IgD-negative memory B cell (primary cell): ENCODE results near the gene QSOX2. TPM values are rescaled to one million over a fixed set of nuclear protein-coding genes. Genes with fewer than 3 reads are reported as not detected.

Source experiments
- H3K27ac Mint-ChIP-seq, 3 donors: one replicate each; pipeline ENCODE4 v1.8.0; 2020 to 2022; ENCODE audit warnings: mild to moderate bottlenecking in 3 of 3, mixed read lengths in 3 of 3, moderate library complexity in 1 of 3
- H3K27me3 Mint-ChIP-seq: one replicate; pipeline ENCODE4 v1.8.0; 2021; ENCODE audit warnings: mixed read lengths
- H3K36me3 Mint-ChIP-seq: one replicate; pipeline ENCODE4 v1.8.0; 2020; ENCODE audit warnings: mild to moderate bottlenecking, mixed read lengths
- H3K4me1 Mint-ChIP-seq, 3 donors: one replicate each; pipeline ENCODE4 v1.8.0; 2020 to 2022; ENCODE audit warnings: mixed read lengths in 3 of 3, mild to moderate bottlenecking in 1 of 3
- H3K4me3 Mint-ChIP-seq, 4 donors: one replicate each; pipeline ENCODE4 v1.8.0; 2020 to 2022; ENCODE audit warnings: mild to moderate bottlenecking in 4 of 4, mixed read lengths in 4 of 4, moderate library complexity in 3 of 4
- H3K9me3 Mint-ChIP-seq, 3 donors: one replicate each; pipeline ENCODE4 v1.8.0; 2020 to 2021; ENCODE audit warnings: mixed read lengths in 3 of 3, mild to moderate bottlenecking in 1 of 3
- polyA plus RNA-seq: library from polyadenylated mRNA; unstranded; fragments of 300-500 nt; fragmentation: Illumina TruSeq; gene quantifications from one replicate; pipeline ENCODE4 v1.2.3, GENCODE V29; 2021

QSOX2 gene
- polyA plus RNA-seq, 1 donor from 2014 or later = 2.1 TPM

DNA sequence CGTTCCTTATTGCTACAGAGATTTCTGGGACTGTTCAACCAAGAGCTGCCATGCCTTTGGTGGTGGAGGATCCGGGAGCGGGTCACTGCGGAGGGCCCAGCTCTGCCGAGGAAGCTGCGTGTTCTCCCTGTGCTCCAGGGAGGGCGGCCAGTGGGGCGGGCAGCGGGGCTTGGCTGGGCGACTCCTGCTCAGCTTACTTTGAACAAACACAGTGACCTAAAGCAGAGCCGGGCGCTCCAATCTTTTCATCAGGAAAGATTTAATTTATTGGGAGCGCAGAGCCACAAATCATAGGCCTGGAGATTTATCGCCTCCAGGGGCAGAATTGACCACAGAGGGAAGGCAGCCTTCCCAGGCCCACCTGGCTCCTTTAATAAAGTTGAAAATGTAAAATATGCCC is 68.4 kb downstream of the QSOX2 start:
- Mint-ChIP-seq H3K36me3 (peaks cover 2% of the 10 kb centered on the region), H3K4me3 (no peak overlapping the region), H3K27me3 (peaks cover 4% of the 10 kb centered on the region), H3K27ac (no peak overlapping the region), H3K9me3 (no peaks in the 10 kb centered on the region), H3K4me1 (no peaks in the 10 kb centered on the region)

DNA sequence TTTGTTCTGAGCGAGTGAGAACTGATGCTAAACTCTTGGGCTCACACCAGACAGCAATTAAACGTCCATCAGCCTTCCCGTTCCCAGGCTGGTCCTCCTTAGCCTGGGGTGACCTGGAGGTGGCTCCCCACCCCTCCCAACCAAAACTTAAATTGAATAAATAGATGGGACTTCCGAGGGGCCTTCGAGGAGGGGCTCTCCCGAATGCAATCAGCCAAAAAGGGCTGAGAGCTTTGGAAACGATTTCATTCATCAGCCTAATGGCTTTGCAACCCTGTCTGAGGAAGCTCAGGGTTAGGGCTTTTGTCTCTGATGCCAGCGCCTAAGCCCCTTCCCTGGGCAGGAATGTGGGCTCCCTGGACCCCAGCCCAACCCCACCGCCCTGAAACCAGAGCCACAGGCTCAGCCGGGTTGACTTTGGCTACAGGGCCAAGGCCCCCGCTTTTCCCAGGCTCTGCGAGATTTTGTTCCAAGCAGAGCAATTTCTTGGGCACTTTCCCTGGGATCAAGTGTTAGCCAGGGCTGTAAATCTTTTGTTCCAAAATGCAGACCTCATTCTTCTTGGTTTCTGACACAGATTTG is 69.9 kb downstream of the QSOX2 start:
- H3K4me3 Mint-ChIP-seq = peak overlapping the region in 1 of 4 donors; percentile 6
- H3K4me1 Mint-ChIP-seq = peaks cover 0 to 3% (median 0%) of the 10 kb centered on the region in 3 donors
- no peaks in the 10 kb centered on the region for H3K9me3 Mint-ChIP-seq
- no peak overlapping the region for H3K27ac Mint-ChIP-seq
- H3K27me3 Mint-ChIP-seq = peaks cover 5% of the 10 kb centered on the region
- H3K36me3 Mint-ChIP-seq = peaks cover 2% of the 10 kb centered on the region

DNA sequence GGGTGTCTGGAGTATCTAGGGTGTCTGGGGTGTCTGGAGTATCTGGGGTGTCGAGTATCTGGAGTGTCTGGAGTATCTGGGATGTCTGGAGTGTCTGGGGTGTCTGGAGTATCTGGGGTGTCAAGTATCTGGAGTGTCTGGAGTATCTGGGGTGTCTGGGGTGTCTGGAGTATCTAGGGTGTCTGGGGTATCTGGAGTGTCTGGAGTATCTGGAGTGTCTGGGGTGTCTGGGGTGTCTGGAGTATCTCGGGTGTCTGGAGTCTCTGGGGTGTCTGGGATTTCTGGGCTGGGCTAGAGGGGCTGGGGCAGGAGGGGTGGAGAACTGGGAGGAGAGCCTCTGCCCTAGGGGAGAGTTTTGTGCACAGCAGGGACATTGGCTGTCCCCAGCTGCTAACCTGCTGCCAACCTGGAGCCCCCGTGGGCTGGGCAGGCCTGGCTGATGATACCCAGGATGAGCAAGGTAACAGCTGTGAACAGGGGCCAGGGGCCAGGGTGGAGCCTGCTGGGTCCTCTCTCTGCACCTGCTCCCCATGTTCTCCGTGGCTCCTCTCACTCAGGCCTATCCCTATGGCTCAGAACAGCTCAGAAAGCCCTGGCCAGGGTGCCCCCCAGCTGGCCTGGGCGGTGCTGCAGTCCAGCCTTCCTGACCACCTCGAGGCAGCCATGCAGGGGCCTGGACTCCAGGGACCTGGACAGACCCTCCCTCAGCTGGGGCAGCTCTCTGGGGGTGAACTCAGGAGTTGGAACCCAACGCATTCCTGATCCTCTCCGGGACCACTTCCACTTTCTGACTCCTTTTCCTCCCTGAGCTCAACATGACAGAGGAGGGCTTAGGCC is 70.6 kb downstream of the QSOX2 start:
- H3K4me1 Mint-ChIP-seq = peaks cover 0 to 3% (median 0%) of the 10 kb centered on the region in 3 donors
- no peaks in the 10 kb centered on the region for H3K9me3 Mint-ChIP-seq
- H3K4me3 Mint-ChIP-seq = peak overlapping the region in 1 of 4 donors; percentile 6
- peaks cover 2% of the 10 kb centered on the region for H3K36me3 Mint-ChIP-seq
- no peak overlapping the region for H3K27ac Mint-ChIP-seq
- peaks cover 3% of the 10 kb centered on the region for H3K27me3 Mint-ChIP-seq

DNA sequence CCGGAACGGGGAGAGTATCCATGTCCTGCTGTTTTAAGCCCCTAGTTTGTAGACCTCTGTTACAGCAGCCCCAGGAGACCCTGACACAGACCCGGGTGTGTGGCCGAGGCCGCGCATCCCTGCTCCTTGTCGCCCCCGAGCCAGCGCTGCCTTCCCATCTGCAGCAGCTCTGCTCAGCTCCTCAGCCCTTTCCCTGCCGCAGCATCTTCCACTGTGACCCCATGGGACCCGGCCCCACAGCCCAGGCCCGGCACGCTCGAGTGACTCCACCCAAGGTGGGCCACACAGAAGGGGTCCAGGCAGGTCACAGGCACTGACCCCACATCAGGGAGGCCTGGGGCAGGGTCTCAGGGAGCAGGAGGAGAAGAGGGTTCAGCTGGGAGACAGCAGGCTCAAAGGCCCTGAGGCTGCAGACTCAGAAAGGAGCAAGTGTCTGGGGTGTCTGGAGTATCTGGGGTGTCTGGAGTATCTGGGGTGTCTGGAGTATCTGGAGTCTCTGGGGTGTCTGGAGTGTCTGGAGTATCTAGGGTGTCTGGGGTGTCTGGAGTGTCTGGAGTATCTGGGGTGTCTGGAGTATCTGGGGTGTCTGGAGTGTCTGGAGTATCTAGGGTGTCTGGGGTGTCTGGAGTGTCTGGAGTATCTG is 71.8 kb downstream of the QSOX2 start:
- H3K9me3 Mint-ChIP-seq = no peaks in the 10 kb centered on the region
- H3K4me1 Mint-ChIP-seq = peaks cover 0 to 3% (median 0%) of the 10 kb centered on the region in 3 donors
- H3K4me3 Mint-ChIP-seq = no peak overlapping the region
- peaks cover 3% of the 10 kb centered on the region for H3K27me3 Mint-ChIP-seq
- no peak overlapping the region for H3K27ac Mint-ChIP-seq
- H3K36me3 Mint-ChIP-seq = peaks cover 2% of the 10 kb centered on the region

DNA sequence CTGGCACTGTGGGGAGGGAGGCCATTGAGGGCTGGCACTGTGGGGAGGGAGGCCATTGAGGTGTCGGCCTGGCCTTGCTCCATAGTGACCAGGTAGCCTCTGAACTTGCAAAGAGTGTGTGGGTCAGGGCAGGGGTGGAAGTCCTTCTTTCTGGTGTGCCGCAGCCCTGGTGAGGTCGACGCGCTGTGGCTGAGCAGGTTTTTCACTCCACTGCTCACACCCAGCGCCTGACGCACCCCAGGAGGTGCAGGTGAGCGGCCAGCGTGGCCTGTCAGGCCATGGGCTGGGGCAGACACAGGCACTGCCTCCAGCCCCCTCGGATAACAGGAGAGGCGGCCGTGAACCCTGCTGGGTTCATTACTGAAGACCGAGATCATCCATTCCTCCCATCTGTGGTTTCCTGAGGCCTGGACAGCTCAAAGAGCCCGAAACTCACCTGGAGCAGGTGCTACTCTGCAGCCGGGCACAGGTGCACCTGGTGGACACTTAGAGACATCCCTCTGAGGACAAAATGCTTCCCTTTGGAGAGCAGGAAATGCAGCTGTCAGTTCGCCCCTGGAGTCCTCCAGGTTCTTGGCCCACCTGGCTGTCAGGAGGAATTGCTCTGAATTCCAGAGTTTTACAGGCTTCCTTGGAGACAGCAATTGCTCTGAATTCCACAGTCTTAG is 73.1 kb downstream of the QSOX2 start:
- no peaks in the 10 kb centered on the region for H3K9me3 Mint-ChIP-seq
- H3K27ac Mint-ChIP-seq = no peak overlapping the region
- peaks cover 0 to 3% (median 0%) of the 10 kb centered on the region in 3 donors for H3K4me1 Mint-ChIP-seq
- peaks cover 2% of the 10 kb centered on the region for H3K36me3 Mint-ChIP-seq
- peaks cover 5% of the 10 kb centered on the region for H3K27me3 Mint-ChIP-seq
- H3K4me3 Mint-ChIP-seq = no peak overlapping the region

DNA sequence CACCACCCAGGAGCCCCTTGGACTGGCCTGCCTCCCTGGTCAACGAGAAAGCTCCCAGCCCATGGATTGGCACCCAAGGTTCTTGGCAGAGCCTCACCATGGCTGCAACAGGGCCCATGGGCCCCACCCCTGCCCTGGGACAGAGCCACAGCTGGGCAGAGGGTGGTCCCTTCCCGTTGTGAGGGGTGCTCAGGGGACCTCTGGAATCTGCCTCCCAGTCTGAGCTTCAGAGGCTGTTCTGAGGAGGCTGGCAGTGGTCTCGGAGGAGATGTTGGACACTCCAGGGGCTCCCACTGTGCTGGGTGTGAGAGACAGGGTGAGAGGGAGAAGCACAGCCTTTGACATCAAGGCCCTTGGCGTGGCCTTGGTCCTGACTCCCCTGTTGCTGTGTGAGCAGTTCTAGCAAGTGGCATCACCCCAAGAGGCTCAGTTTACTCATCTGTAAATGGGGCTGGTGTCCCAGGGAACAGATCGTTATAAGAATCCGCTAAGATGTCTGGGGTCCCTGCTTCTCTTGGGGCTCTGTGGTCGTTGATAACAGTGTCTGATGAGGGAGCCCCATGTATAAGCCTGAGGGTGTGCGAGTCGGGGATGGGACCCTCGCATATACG is 73.7 kb downstream of the QSOX2 start:
- Mint-ChIP-seq H3K4me1 (peaks cover 0 to 3% (median 0%) of the 10 kb centered on the region in 3 donors), H3K27me3 (peaks cover 5% of the 10 kb centered on the region), H3K9me3 (no peaks in the 10 kb centered on the region), H3K4me3 (no peak overlapping the region), H3K27ac (no peak overlapping the region), H3K36me3 (peaks cover 2% of the 10 kb centered on the region)

DNA sequence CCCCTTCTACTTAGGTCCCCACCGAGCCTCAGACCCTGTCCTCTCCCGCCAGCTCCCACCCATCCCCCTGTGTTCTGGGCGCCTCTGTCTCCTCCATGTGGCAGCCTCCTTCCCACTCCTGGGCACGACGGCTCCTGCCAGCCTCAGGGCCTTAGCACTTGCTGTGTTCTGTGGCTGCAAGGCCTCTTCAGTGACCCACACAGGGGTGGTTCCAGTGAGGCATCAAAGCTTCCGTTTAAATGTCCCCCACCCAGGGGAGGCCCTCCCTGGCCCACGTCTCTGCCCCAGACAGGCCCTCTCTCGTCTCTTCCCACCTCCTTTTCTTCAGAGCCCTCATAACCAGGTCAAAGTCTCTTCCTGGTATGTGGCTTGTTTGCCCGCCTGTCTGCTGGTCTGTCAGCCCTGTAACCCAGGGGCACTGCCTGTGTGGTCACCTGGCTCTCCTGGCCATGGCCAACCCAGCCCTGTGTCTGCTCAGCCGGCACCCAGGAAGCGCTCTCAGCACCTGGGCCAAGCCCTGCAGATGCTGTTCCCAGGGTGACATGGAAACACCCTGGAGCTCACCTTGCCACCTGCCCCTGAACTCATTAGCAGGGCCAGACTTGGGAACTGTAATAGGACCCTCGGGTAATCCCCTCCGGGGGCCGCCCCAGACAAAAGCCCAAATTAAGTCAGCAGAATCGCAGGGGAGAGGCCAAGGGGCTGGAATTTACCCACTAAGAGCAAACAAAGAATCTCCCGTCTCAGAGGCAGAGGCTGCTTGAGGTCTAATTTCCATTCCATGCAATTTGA is 74.4 kb downstream of the QSOX2 start:
- H3K4me1 Mint-ChIP-seq = peaks cover 0 to 3% (median 0%) of the 10 kb centered on the region in 3 donors
- H3K36me3 Mint-ChIP-seq = peaks cover 2% of the 10 kb centered on the region
- peaks cover 7% of the 10 kb centered on the region for H3K27me3 Mint-ChIP-seq
- no peak overlapping the region for H3K27ac Mint-ChIP-seq
- H3K4me3 Mint-ChIP-seq = no peak overlapping the region
- no peaks in the 10 kb centered on the region for H3K9me3 Mint-ChIP-seq

DNA sequence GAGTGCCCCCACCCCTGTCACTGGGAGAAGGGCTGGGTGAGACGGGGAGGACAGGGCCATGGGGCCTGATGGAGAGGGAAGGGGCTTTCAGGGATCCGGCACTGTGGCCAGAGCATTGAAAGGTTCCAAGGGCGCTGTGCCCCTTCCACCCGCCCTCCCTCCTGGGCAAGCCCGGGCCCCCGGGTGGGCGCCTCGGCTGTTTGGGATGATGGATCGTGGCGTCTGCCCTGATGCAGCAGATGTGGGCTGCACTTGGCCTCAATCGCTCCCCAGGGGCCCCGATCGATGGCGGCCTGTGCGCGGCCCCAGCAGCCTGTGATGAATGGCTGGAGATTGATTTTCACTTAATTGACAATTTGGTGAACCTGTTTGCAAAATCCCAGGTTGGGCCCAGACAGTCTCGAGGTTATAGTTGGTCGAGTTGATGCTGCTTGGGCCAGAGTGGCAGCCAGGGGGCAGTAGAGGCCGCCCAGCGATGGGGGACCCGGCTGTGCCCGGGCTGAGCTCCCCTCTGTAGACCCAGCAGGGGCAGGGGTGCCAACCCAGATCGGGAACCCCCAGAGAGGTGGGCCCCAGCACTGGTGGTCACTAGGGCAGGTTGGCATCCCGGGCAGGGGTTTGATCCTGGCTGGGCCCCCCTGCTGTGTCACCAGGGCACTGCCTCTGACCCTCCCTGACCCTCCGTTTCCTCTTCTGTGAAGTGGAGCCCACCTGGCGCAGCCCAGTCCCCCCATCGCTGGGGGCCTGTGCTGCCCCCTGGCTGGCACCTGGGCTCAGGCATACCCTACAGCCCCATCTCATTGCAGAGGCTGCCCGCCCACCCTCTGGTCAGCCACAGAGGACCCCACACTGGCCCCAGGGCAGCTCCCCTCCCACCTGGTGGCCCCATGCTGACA is 75.4 kb downstream of the QSOX2 start:
- Mint-ChIP-seq H3K4me1 (peaks cover 0 to 3% (median 0%) of the 10 kb centered on the region in 3 donors), H3K4me3 (peak overlapping the region in 1 of 4 donors; percentile 47), H3K27me3 (peaks cover 7% of the 10 kb centered on the region), H3K27ac (no peak overlapping the region), H3K9me3 (no peaks in the 10 kb centered on the region), H3K36me3 (peaks cover 2% of the 10 kb centered on the region)

DNA sequence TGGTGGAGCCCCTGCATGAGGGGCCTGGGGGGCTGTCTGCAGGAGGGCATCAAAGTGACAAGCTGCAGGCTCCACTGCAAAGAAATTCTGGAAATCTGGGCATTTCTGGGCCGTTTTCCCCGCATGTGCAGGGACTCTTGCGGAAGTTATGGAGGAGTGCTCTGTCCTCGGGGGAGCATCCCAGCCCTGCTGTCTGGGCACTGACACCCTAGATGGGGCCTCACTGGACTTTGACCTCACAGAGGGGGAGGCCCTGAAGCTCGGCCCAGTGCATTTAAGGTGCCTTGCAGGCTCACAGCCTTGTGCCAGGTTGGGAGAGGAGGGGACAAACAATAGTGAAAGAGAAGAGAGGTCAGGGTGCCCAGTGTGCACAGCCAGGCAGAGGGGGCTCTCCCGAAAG is 76.1 kb downstream of the QSOX2 start:
- Mint-ChIP-seq H3K27me3 (peaks cover 7% of the 10 kb centered on the region), H3K36me3 (peaks cover 2% of the 10 kb centered on the region), H3K4me1 (peaks cover 0 to 3% (median 0%) of the 10 kb centered on the region in 3 donors), H3K4me3 (no peak overlapping the region), H3K9me3 (peaks cover 0 to 2% (median 0%) of the 10 kb centered on the region in 3 donors), H3K27ac (peak overlapping the region in 1 of 3 donors; percentile 53)

DNA sequence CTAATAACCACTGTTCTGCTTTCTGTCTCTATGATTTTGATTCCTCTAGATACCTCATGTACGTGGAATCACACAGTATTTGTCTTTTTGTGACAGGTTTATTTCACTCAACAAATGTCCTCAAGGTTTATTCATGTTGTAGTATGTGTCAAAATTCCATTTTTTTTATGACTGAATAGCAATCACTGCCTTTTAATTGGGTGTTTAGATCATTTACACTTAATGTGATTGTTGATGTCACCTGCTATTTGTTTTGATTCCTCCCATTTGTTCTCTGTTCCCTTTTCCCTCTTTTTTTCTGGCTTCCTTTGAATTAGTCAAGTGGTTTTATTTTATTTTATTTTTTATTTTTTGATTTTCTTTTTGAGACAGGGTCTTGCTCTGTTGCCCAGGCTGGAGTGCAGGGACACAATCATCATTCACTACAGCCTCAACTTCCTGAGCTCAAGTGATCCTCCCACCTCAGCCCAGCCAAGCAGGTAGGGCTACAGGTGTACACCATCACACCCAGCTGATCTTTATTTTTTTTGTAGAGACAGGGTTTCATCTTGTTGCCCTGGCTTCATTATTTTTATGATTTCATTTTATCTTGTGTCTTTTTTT is 82.3 kb downstream of the QSOX2 start:
- H3K4me1 Mint-ChIP-seq = no peaks in the 10 kb centered on the region
- peaks cover 3% of the 10 kb centered on the region for H3K27me3 Mint-ChIP-seq
- no peak overlapping the region for H3K27ac Mint-ChIP-seq
- H3K4me3 Mint-ChIP-seq = no peak overlapping the region
- no peaks in the 10 kb centered on the region for H3K36me3 Mint-ChIP-seq
- peaks cover 0 to 6% (median 5%) of the 10 kb centered on the region in 3 donors for H3K9me3 Mint-ChIP-seq

DNA sequence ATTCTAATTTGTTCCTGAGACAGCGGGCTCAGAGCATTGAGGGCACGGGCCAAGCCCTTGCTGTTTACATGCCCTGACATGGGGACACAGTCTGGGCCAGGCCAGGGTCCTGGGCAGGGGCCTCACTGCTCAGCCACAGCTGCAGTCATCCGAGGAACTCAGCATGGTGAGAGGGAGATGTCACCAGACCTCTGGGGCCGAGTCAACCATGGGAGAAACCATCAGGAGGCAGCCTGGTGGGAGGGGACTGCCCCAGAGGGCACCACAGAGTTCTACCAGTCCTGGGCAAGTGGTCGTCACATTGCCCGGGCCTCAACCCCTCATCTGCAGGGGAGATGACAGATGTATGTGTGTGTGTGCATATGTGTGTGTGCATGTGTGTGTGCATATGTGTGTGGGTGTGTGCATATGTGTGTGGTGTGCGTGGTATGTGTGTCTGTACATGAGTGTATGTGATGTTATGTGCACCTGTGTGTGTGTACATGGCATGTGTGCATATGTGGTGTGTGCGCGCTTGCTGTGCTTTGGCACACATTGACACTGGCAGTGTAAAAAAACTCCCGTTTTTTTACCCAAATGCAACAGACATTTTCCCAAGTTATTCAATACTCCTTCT is 84.5 kb downstream of the QSOX2 start:
- H3K4me3 Mint-ChIP-seq = no peak overlapping the region
- H3K4me1 Mint-ChIP-seq = no peaks in the 10 kb centered on the region
- peaks cover 4% of the 10 kb centered on the region for H3K27me3 Mint-ChIP-seq
- no peaks in the 10 kb centered on the region for H3K36me3 Mint-ChIP-seq
- H3K27ac Mint-ChIP-seq = no peak overlapping the region
- peaks cover 0 to 6% (median 5%) of the 10 kb centered on the region in 3 donors for H3K9me3 Mint-ChIP-seq

DNA sequence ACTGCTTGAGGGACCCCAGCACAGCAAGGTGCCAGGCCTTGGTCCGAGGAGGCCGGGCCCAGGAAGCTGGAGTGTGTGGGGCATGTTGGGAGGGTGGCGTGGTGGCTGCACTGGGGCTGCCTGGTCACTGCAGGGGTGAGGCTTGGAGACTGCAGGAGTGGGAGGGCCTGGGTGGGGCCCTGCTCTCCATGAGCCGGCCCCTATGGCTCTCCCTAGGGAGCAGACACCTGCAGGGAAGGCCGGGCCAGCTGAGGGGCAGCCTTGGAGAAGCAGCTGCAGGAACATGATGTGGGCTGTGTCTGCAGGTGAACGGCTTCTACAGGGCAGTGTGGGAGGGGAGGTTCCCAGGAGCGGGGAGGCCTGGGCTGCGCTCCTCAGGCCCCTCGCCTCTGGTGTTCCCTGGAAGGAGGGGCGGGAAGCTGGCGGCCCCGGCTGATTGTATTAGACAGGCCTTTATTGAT is 85.2 kb downstream of the QSOX2 start:
- H3K27me3 Mint-ChIP-seq = peaks cover 7% of the 10 kb centered on the region
- no peaks in the 10 kb centered on the region for H3K36me3 Mint-ChIP-seq
- H3K4me3 Mint-ChIP-seq = no peak overlapping the region
- no peaks in the 10 kb centered on the region for H3K4me1 Mint-ChIP-seq
- no peak overlapping the region for H3K27ac Mint-ChIP-seq
- peaks cover 0 to 6% (median 5%) of the 10 kb centered on the region in 3 donors for H3K9me3 Mint-ChIP-seq
